HEK293T (cell line): Measurements from ENCODE around the gene SOCS7.

Experiments
- ARNT ChIP-seq: fragments of 450-650 bp; IDR thresholded peaks from 2 replicates; pipeline ENCODE4 v1.6.1; 2017; ENCODE audit warnings: mild to moderate bottlenecking
- BHLHE40 ChIP-seq: fragments of 450-650 bp; IDR thresholded peaks from 2 replicates; pipeline ENCODE4 v1.6.1; 2016; ENCODE audit warnings: mild to moderate bottlenecking, moderate library complexity, borderline replicate concordance
- ELF4 ChIP-seq: fragments of 450-650 bp; IDR thresholded peaks from 2 replicates; pipeline ENCODE4 v1.6.1; 2017; ENCODE audit warnings: antibody characterized with exemption
- FOXA1 ChIP-seq: fragments of 450-650 bp; IDR thresholded peaks from 2 replicates; pipeline ENCODE4 v1.6.1; 2016; ENCODE audit warnings: mild to moderate bottlenecking
- FOXK2 ChIP-seq: fragments of 450-650 bp; IDR thresholded peaks from 2 replicates; pipeline ENCODE4 v1.6.1; 2016; ENCODE audit warnings: mild to moderate bottlenecking
- FOXM1 ChIP-seq: fragments of 450-650 bp; IDR thresholded peaks from 2 replicates; pipeline ENCODE4 v1.6.1; 2017; ENCODE audit warnings: mild to moderate bottlenecking, borderline replicate concordance
- LEF1 ChIP-seq: fragments of 450-650 bp; IDR thresholded peaks from 2 replicates; pipeline ENCODE4 v1.6.1; 2017; ENCODE audit warnings: mild to moderate bottlenecking, borderline replicate concordance
- NFRKB ChIP-seq: fragments of 450-650 bp; IDR thresholded peaks from 2 replicates; pipeline ENCODE4 v1.6.1; 2016; ENCODE audit warnings: mild to moderate bottlenecking, moderate library complexity
- PKNOX1 ChIP-seq: fragments of 450-650 bp; IDR thresholded peaks from 2 replicates; pipeline ENCODE4 v1.6.1; 2016
- SP1 ChIP-seq: fragments of 450-650 bp; IDR thresholded peaks from 2 replicates; pipeline ENCODE4 v1.6.1; 2017
- TARDBP ChIP-seq: fragments of 450-650 bp; IDR thresholded peaks from 2 replicates; pipeline ENCODE4 v1.6.1; 2016
- ZNF384 ChIP-seq: fragments of 450-650 bp; IDR thresholded peaks from 2 replicates; pipeline ENCODE4 v1.6.1; 2016

DNA sequence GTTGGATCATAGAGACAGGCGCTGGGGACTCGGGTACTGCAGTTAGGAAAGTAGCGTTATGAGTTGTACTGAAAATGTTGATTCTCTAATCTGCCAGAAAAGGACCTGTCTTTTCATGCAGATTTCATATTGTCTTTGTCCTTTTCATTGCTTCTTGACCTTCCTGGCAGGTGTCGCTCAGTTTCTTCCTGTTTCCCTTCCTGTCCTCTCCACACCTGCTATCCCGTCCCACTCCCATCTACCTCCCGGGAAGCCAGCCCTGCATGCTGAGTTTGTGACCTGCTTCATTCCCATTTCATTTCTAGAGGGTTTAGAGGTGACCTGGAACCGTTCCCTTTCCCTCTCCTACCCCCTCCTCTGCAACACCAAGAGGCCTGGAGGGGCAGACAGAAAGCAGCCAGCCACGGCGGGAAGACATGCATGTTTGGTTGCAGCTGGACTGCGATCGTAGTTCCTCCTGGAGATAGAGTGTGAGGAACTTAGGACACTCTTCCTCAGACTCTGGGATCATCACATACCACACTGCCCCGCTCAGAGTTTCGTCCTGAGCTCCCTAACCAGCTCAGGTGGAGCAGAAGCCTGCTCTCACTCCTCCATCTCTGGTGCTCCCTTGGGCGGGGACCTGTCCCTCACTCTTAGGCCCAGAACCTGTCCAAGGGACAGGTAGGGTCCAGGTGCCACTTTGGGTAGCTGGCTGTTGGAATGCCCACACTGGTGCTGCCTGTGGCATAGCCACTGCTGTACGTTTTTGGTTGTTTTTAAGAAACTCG lies 52.7 kb downstream of the SOCS7 start:
- TF ChIP-seq BHLHE40 (no peak), LEF1 (no peak), ELF4 (no peak), FOXK2 (no peak), SP1 (no peak), FOXM1 (no peak), FOXA1 (no peak), PKNOX1 (no peak), TARDBP (no peak), NFRKB (no peak), ZNF384 (no peak), ARNT (no peak)
